AG09309 (cell line): Measurements from ENCODE around the gene SPTAN1.

ENCODE experiments used
- DNase-seq: peaks from one replicate; pipeline ENCODE4 v3.0.0-alpha.2; 2010; ENCODE audit warnings: low read depth
- H3K4me3 ChIP-seq: 2 replicates; pipeline ENCODE4 v1.5.1; 2011; ENCODE audit warnings: mild to moderate bottlenecking, low read depth, low read length, moderate library complexity; ENCODE audit not compliant: control insufficient read depth
- CTCF ChIP-seq: IDR thresholded peaks from 2 replicates; pipeline ENCODE4 v1.5.1; 2011; ENCODE audit warnings: mild to moderate bottlenecking, low read depth, low read length, inconsistent platforms; ENCODE audit not compliant: insufficient read depth, control insufficient read depth; ENCODE audit errors: missing control alignments

SPTAN1 gene

DNA sequence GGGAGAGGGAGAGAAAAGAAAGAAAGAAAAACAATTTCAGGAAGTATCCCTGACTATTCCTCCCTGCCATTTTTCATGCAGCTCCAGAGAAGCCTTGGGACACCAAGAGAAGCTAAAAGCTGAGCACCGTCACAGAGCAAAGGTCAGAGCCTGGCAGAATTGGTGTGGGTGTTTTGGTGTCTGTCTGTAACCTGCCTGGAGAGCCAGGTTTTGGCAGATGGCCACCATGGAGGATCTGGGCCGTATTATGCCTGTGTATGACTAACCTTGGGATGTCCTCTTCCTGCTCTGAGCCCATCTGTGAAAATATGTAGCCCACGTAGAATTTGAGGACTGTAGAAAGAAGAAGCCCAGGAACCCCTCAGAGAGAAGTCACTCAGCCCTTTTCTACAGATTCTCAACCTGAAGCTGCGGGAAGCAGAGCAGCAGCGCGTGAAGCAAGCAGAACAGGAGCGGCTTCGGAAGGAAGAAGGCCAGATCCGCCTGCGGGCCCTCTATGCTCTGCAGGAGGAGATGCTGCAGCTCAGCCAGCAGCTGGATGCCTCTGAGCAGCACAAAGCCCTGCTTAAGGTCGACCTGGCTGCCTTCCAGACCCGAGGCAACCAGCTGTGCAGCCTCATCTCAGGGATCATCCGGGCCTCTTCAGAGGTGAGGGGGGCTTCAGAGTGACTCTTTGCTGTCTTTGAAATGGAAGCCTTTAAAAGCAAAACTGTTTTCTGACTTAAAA lies 29.0 kb upstream of the SPTAN1 start:
- TF ChIP-seq CTCF, result no peak
- H3K4me3 ChIP-seq, result no peak overlapping the region
- no peak for DNase-seq

DNA sequence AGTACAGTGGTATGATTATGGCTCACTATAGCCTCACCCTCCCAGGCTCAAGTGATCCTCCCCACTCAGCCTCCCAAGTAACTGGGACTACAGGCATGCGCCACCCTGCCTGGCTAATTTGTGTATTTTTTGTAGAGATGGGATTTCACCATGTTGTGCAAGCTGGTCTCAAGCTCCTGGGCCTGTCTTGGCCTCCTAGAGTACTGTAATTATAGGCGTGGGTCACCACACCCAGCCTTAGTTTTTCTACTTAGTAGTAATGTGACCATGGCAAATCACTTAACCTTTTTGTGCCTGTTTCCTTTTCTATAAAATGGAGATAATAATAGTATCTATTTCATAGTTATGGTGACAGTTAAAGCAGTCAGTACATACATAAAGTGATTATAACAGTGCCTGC lies 25.7 kb upstream of the SPTAN1 start:
- no peak for TF ChIP-seq CTCF
- no peak for DNase-seq
- H3K4me3 ChIP-seq, result no peak overlapping the region

DNA sequence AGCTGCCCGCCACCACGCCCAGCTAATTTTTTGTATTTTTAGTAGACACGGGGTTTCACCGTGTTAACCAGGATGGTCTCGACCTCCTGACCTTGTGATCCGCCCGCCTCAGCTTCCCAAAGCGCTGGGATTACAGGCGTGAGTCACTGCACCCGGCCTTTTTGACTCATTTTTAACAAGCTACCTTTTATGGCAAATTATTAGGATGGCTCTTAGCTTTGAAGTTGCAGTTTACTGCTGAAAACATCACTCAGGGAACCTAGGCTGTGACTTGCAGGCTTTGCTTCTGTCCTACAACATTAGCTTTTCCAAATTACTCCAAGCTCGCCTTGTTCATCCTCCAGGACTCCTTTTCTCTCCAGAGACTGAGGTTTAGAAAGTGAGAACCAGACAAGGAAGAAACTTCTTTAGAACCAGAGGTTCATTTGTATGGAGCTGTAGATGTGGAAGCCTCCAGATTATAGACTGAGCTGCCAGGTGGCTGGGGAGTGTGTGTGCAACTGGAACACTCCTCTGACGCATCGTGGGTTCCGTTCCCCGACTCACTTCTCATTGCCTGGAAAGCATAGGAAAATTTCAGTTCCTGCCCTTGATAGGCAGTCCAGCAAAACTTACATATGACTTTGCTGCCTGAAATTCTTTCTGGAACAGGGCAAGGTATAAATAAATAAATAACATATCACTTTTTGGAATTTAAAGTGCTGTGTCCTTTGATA lies 23.8 kb upstream of the SPTAN1 start:
- H3K4me3 ChIP-seq, result no peak overlapping the region
- no peak for DNase-seq
- TF ChIP-seq CTCF, result no peak

DNA sequence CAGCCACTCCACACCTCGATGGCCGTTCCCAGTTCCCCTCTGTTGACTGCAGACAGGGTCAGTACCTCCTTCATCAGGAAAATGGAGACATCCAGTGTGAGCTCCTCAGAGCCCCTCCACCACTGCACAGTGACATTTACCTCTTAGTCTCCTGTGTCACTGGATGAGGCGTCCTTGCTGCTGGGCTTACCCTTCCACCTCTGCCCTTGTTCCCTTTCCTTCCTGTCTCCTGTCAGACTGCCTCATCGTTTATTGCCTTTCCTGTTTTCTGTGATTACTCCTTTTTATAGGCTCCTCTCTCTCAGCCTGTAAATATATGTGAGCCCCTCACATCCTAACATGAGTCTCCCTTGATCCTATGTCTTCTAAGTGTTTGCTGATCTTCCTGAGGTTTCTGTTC lies 23.2 kb upstream of the SPTAN1 start:
- DNase-seq, result no peak
- no peak for TF ChIP-seq CTCF
- H3K4me3 ChIP-seq, result no peak overlapping the region

GRCh38 chr9:128532581-128532980 lies 19.8 kb upstream of the SPTAN1 start:
- no peak for TF ChIP-seq CTCF
- H3K4me3 ChIP-seq, result no peak overlapping the region
- DNase-seq, result no peak

DNA sequence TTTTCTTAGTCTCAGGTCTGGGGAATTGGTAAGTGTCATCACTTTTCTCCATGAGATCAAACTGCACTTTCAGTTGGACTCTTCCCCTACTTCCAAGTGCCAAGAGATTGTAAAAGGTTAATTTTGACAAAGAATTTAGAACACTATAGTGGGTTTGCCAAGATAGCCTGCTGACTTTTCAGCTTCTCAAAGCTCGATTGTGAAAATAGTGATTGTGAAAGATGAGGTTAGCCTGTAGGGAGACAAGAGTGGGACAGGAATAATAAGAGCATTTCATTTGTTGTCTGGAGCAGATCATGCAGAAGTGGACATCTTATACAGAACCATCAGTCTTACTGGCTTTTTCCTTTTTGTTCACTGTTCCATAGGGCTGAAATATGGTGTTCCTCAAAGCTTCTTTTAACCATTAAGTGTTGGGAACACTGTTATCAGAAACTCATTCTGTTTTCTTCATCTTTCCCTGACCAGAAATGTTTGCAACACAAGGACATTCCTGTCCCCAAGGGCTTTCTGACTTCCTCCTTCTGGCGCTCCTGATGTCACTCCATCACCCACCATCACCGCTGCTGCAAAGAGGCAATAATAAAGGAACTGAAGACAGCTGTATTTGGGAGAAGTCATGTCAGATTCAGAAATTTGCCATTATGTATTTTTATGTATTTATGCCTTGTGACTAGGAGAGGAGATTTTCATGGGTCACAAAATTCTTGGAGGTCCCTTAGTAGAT lies 11.6 kb upstream of the SPTAN1 start:
- no peak overlapping the region for H3K4me3 ChIP-seq
- no peak for DNase-seq
- no peak for TF ChIP-seq CTCF
